Smooth muscle cell (in vitro differentiated cells): Measurements from ENCODE around the gene ERMN. TPM values are rescaled to one million over a fixed set of nuclear protein-coding genes. Genes with fewer than 3 reads are reported as not detected.

Experiments
- DNase-seq: peaks from one replicate; lab custom pipeline; 2025; ENCODE audit not compliant: unreplicated experiment; lab: John Stamatoyannopoulos, UW
- H2AFZ ChIP-seq: fragments of 200-600 bp; sonication (generic); 2 replicates; pipeline ENCODE4 v1.6.0; 2016; ENCODE audit warnings: antibody characterized with exemption, low read depth, mild to moderate bottlenecking
- H3F3A ChIP-seq: fragments of 200-600 bp; sonication (generic); 2 replicates; pipeline ENCODE4 v1.6.0; 2017; ENCODE audit warnings: antibody characterized with exemption, low read depth
- H3K27ac ChIP-seq: fragments of 200-600 bp; sonication (generic); 2 replicates; pipeline ENCODE4 v1.5.1; 2016; ENCODE audit warnings: low read depth, mild to moderate bottlenecking
- H3K27me3 ChIP-seq: fragments of 200-600 bp; sonication (generic); 2 replicates; pipeline ENCODE4 v1.6.1; 2016; ENCODE audit warnings: low read depth, mild to moderate bottlenecking
- H3K36me3 ChIP-seq: fragments of 200-600 bp; sonication (generic); 2 replicates; pipeline ENCODE4 v1.5.1; 2016; ENCODE audit warnings: low read depth
- H3K4me1 ChIP-seq: fragments of 200-600 bp; sonication (generic); 2 replicates; pipeline ENCODE4 v1.5.1; 2016; ENCODE audit warnings: low read depth
- H3K4me2 ChIP-seq: fragments of 200-600 bp; sonication (generic); 2 replicates; pipeline ENCODE4 v1.6.0; 2016; ENCODE audit warnings: mild to moderate bottlenecking
- H3K4me3 ChIP-seq: fragments of 200-600 bp; sonication (generic); 2 replicates; pipeline ENCODE4 v1.5.1; 2016; ENCODE audit warnings: mild to moderate bottlenecking
- H3K79me2 ChIP-seq: fragments of 200-600 bp; sonication (generic); 2 replicates; pipeline ENCODE4 v1.6.0; 2016; ENCODE audit warnings: low read depth, mild to moderate bottlenecking
- H3K9ac ChIP-seq: fragments of 200-600 bp; sonication (generic); 2 replicates; pipeline ENCODE4 v1.6.0; 2016; ENCODE audit warnings: low read depth
- H3K9me3 ChIP-seq: fragments of 200-600 bp; sonication (generic); replicated peaks from 2 replicates; pipeline ENCODE4 v1.5.1; 2016; ENCODE audit warnings: low read depth
- H4K20me1 ChIP-seq: fragments of 200-600 bp; sonication (generic); 2 replicates; pipeline ENCODE4 v1.6.0; 2016; ENCODE audit warnings: low read depth
- WGBS: methylation state at CpG from one replicate; pipeline ENCODE4 v1.1.7; 2016; ENCODE audit warnings: low lambda C conversion rate; 5-methylcytosine and 5-hydroxymethylcytosine counted together
- polyA plus RNA-seq: library from polyadenylated mRNA; unstranded; fragments of >200 nt; fragmentation: Nextera tagmentation; extraction: Ambion mirVana; gene quantifications from 2 replicates; pipeline ENCODE4 v1.2.1, GENCODE V29; 2016
- total RNA-seq: library from RNA; depleted of rRNA; stranded (reverse); fragments of >200 nt; gene quantifications from 2 replicates; pipeline ENCODE4 v1.2.3, GENCODE V29; 2014
- TF ChIP-seq, protein P1 (sequence below): fragments of 200-600 bp; sonication (generic); IDR thresholded peaks from 2 replicates; pipeline ENCODE4 v1.5.1; 2017; ENCODE audit warnings: borderline replicate concordance, mild to moderate bottlenecking, antibody characterized with exemption; ENCODE audit not compliant: insufficient read depth, poor library complexity, severe bottlenecking

Gene ERMN
- total and polyA plus RNA-seq, 2 experiments from 2014 or later: not detected

GRCh38 chr2:157303612-157304011 lies 22.0 kb downstream of the ERMN start:
- H2AFZ ChIP-seq: no peak overlapping the region
- no peak for DNase-seq

GRCh38 chr2:157302492-157303099 lies 23.0 kb downstream of the ERMN start:
- Histone ChIP-seq H3K36me3 (no peaks in the 10 kb centered on the region), H4K20me1 (no peaks in the 10 kb centered on the region), H3K4me3 (no peak overlapping the region), H3K27me3 (no peaks in the 10 kb centered on the region), H3K9me3 (no peaks in the 10 kb centered on the region), H3K79me2 (no peaks in the 10 kb centered on the region), H2AFZ (no peak overlapping the region), H3F3A (no peaks in the 10 kb centered on the region), H3K4me1 (peaks cover 12% of the 10 kb centered on the region), H3K9ac (no peak overlapping the region), H3K4me2 (no peak overlapping the region), H3K27ac (no peak overlapping the region)
- TF ChIP-seq, protein P1, sequence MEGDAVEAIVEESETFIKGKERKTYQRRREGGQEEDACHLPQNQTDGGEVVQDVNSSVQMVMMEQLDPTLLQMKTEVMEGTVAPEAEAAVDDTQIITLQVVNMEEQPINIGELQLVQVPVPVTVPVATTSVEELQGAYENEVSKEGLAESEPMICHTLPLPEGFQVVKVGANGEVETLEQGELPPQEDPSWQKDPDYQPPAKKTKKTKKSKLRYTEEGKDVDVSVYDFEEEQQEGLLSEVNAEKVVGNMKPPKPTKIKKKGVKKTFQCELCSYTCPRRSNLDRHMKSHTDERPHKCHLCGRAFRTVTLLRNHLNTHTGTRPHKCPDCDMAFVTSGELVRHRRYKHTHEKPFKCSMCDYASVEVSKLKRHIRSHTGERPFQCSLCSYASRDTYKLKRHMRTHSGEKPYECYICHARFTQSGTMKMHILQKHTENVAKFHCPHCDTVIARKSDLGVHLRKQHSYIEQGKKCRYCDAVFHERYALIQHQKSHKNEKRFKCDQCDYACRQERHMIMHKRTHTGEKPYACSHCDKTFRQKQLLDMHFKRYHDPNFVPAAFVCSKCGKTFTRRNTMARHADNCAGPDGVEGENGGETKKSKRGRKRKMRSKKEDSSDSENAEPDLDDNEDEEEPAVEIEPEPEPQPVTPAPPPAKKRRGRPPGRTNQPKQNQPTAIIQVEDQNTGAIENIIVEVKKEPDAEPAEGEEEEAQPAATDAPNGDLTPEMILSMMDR: peak; percentile 79
- WGBS: 35% methylated on average over 9 of the region's 9 CpGs
- no peak for DNase-seq

More at GRCh38 chr2:157303612-157304011, 22.0 kb downstream of the ERMN start:
- WGBS: 46% methylated on average over 2 of the region's 2 CpGs
- no peaks in the 10 kb centered on the region for H3K27me3 ChIP-seq
- H3K4me3 ChIP-seq: no peak overlapping the region
- H3K4me2 ChIP-seq: no peak overlapping the region
- no peak overlapping the region for H3K9ac ChIP-seq
- H3K36me3 ChIP-seq: no peaks in the 10 kb centered on the region
- no peaks in the 10 kb centered on the region for H3K9me3 ChIP-seq
- H3K4me1 ChIP-seq: peaks cover 12% of the 10 kb centered on the region
- H3K79me2 ChIP-seq: no peaks in the 10 kb centered on the region
- H3K27ac ChIP-seq: no peak overlapping the region
- H4K20me1 ChIP-seq: no peaks in the 10 kb centered on the region
- no peaks in the 10 kb centered on the region for H3F3A ChIP-seq
- TF ChIP-seq, protein P1: no peak

DNA sequence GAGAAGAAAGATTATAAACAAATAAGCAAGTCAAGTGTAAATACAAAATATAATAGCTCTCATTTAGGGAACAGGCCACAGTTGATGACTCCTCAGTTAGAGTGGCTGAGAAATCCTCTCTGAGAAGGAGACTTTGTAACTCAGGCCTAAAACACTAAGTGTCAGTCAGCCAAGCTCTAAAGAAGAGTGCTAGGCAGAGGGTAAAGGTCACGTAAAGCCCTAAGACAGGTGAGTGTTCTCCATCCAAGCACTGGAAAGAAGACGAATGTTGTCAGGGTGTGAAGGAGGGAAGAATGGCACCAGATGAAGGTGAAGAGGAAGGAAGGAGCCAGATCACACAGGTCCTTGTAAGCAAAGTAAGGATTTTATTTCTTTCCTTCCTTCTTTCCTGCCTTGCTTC lies 24.3 kb downstream of the ERMN start:
- Histone ChIP-seq H3K9ac (no peak overlapping the region), H3K79me2 (no peaks in the 10 kb centered on the region), H2AFZ (no peak overlapping the region), H3F3A (no peaks in the 10 kb centered on the region), H3K36me3 (no peaks in the 10 kb centered on the region), H3K9me3 (no peaks in the 10 kb centered on the region), H3K4me1 (peaks cover 12% of the 10 kb centered on the region), H4K20me1 (no peaks in the 10 kb centered on the region), H3K27ac (no peak overlapping the region), H3K27me3 (no peaks in the 10 kb centered on the region), H3K4me3 (no peak overlapping the region), H3K4me2 (no peak overlapping the region)
- DNase-seq: no peak
- WGBS: 83% methylated on average over 2 of the region's 2 CpGs
- TF ChIP-seq, protein P1: no peak

DNA sequence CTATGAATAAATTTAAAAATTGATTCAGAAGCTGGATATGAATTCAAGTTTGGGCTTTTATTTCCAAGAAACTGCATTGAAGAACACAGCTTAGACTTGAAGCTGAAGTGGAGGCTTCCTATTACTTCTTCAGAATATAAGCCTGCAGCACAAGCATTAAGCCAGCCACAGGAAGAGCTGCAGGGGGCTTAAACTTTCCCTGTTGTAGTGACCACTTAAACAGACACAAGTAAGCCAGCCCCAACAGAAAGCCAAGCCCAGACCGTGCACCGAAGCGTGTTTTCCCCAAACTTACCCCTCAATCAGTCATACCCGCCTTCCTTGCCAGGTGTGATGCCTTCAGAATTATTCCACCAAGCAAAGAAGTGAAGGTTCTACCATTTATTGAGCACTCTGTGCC lies 28.7 kb downstream of the ERMN start:
- Histone ChIP-seq H3K4me2 (no peak overlapping the region), H3K79me2 (no peaks in the 10 kb centered on the region), H3K27me3 (no peaks in the 10 kb centered on the region), H3K9ac (no peak overlapping the region), H3K27ac (no peak overlapping the region), H2AFZ (no peak overlapping the region), H3K9me3 (no peaks in the 10 kb centered on the region), H3K36me3 (no peaks in the 10 kb centered on the region), H3F3A (no peaks in the 10 kb centered on the region), H4K20me1 (no peaks in the 10 kb centered on the region), H3K4me1 (no peaks in the 10 kb centered on the region), H3K4me3 (no peak overlapping the region)
- 91% methylated on average over 4 of the region's 4 CpGs for WGBS
- DNase-seq: no peak
- TF ChIP-seq, protein P1: no peak
